B cell (primary cell): ENCODE measurements around the gene C12orf57. TPM values are rescaled to one million over a fixed set of nuclear protein-coding genes. Genes with fewer than 3 reads are reported as not detected.

ENCODE experiments used
- ATAC-seq: fragments of 200-7000 bp; cut with Tn5 transposase; one replicate; pipeline ENCODE4 v1.10.0; 2021; ENCODE audit warnings: low read depth, mild to moderate bottlenecking, moderate number of reproducible peaks, moderate library complexity
- CTCF ChIA-PET: fragments of 350-600 bp; sonication (Branson Sonifier 250); formaldehyde crosslinking; loops from one replicate; lab custom pipeline; 2021; ENCODE audit warnings: antibody characterized with exemption, inconsistent platforms; lab: Charles Lee
- POLR2A ChIA-PET: fragments of 350-600 bp; sonication (Branson Sonifier 250); formaldehyde crosslinking; loops from one replicate; lab custom pipeline; 2021; ENCODE audit warnings: antibody characterized with exemption; lab: Charles Lee
- DNase-seq: peaks from one replicate; pipeline ENCODE4 v3.0.0; 2013
- H2AFZ ChIP-seq: 2 replicates; pipeline ENCODE4 v1.6.1; 2012; ENCODE audit warnings: mild to moderate bottlenecking, low read depth, low read length; ENCODE audit not compliant: insufficient read depth, poor library complexity, severe bottlenecking
- H3K27ac ChIP-seq, 2 donors: 1 replicate in 1 of 2; 2 replicates in 1 of 2; pipeline ENCODE4 v1.5.1; 2012 to 2013; ENCODE audit warnings: low read length in 2 of 2, mild to moderate bottlenecking in 2 of 2, moderate library complexity in 1 of 2
- H3K27me3 ChIP-seq, 4 experiments: fragments of 200-600 bp in 1 of 4; sonication (generic) in 1 of 4; replicated peaks in 1 of 4; 1 replicate in 2 of 4; 2 replicates in 2 of 4; pipeline versions ENCODE4 v1.6.1 to v1.7.0; 2013 to 2016; ENCODE audit warnings: low read length in 3 of 4, mild to moderate bottlenecking in 2 of 4, mixed read lengths in 1 of 4, moderate library complexity in 1 of 4; ENCODE audit not compliant: insufficient read depth in 4 of 4, control insufficient read depth in 3 of 4; ENCODE audit errors: control extremely low read depth in 1 of 4
- H3K36me3 ChIP-seq, 2 experiments: replicated peaks in 1 of 2; 1 replicate in 1 of 2; 2 replicates in 1 of 2; pipeline versions ENCODE4 v1.6.1 to v1.7.1; 2013; ENCODE audit warnings: low read length in 1 of 2; ENCODE audit not compliant: insufficient read depth in 2 of 2, control insufficient read depth in 1 of 2; ENCODE audit errors: control extremely low read depth in 1 of 2, extremely low read depth in 1 of 2
- H3K4me1 ChIP-seq, 2 donors: fragments of 200-600 bp in 1 of 2; sonication (generic) in 1 of 2; 1 replicate in 1 of 2; 2 replicates in 1 of 2; pipeline versions ENCODE4 v1.5.1 to v1.6.1; 2013 to 2017; ENCODE audit warnings: low read length in 2 of 2; ENCODE audit not compliant: control insufficient read depth in 2 of 2, insufficient read depth in 2 of 2
- H3K4me2 ChIP-seq: replicated peaks from 2 replicates; pipeline ENCODE3; 2012; ENCODE audit warnings: mild to moderate bottlenecking, low read depth, low read length; ENCODE audit not compliant: poor library complexity, severe bottlenecking
- H3K4me3 ChIP-seq, 5 experiments: fragments of 200-600 bp in 1 of 5; sonication (generic) in 1 of 5; 1 replicate in 3 of 5; 2 replicates in 2 of 5; pipeline versions ENCODE4 v1.5.1 to v1.7.0; 2011 to 2016; ENCODE audit warnings: low read length in 4 of 5, mild to moderate bottlenecking in 4 of 5, low read depth in 2 of 5, control low read depth in 1 of 5, moderate library complexity in 1 of 5; ENCODE audit not compliant: insufficient read depth in 1 of 5; ENCODE audit errors: control extremely low read depth in 1 of 5, extremely low read depth in 1 of 5
- H3K79me2 ChIP-seq: fragments of 200-600 bp; sonication (generic); one replicate; pipeline ENCODE4 v1.6.0; 2016; ENCODE audit warnings: low read length; ENCODE audit not compliant: control insufficient read depth, insufficient read depth
- H3K9ac ChIP-seq: fragments of 200-600 bp; sonication (generic); 2 replicates; pipeline ENCODE4 v1.6.1; 2017; ENCODE audit warnings: mild to moderate bottlenecking, low read length, moderate library complexity
- H3K9me3 ChIP-seq, 3 donors: one replicate each; pipeline versions ENCODE4 v1.6.1 to v1.7.1; 2013; ENCODE audit warnings: low read length in 2 of 3; ENCODE audit not compliant: control insufficient read depth in 2 of 3, insufficient read depth in 1 of 3; ENCODE audit errors: control extremely low read depth in 1 of 3
- H4K20me1 ChIP-seq: 2 replicates; pipeline ENCODE4 v1.6.0; 2012; ENCODE audit warnings: mild to moderate bottlenecking, low read length; ENCODE audit not compliant: insufficient read depth, control insufficient read depth, poor library complexity, severe bottlenecking
- H3K27ac Mint-ChIP-seq: one replicate; pipeline ENCODE4 v1.8.0; 2021; ENCODE audit warnings: mixed read lengths
- H3K27me3 Mint-ChIP-seq: one replicate; pipeline ENCODE4 v1.8.0; 2021; ENCODE audit warnings: mixed read lengths
- H3K4me1 Mint-ChIP-seq: one replicate; pipeline ENCODE4 v1.8.0; 2021; ENCODE audit warnings: mixed read lengths
- H3K4me3 Mint-ChIP-seq: one replicate; pipeline ENCODE4 v1.8.0; 2021; ENCODE audit warnings: mixed read lengths
- H3K9me3 Mint-ChIP-seq: one replicate; pipeline ENCODE4 v1.8.0; 2022; ENCODE audit warnings: mixed read lengths; ENCODE audit not compliant: insufficient read depth
- EZH2 ChIP-seq: IDR thresholded peaks from 2 replicates; pipeline ENCODE4 v1.6.1; 2012; ENCODE audit warnings: borderline replicate concordance, low read depth, mild to moderate bottlenecking, moderate library complexity, low read length; ENCODE audit not compliant: insufficient read depth, poor library complexity, severe bottlenecking
- WGBS: methylation state at CpG from one replicate; pipeline ENCODE4 v1.1.5; 2013; ENCODE audit warnings: missing lambda C conversion rate; ENCODE audit not compliant: insufficient coverage; 5-methylcytosine and 5-hydroxymethylcytosine counted together
- intact Hi-C: fragments of 100-400 bp; cut with micrococcal nuclease; formaldehyde crosslinking; loops from one replicate; pipeline ENCODE4 v1.10.0; 2022
- polyA plus RNA-seq: library from polyadenylated mRNA; depleted of rRNA; stranded (reverse); fragments of >200 nt; gene quantifications from 2 replicates; pipeline ENCODE4 v1.2.3, GENCODE V29; 2012
- total RNA-seq, 2 donors: library from RNA; stranded (reverse); fragments of 120-200 nt in 1 of 2; gene quantifications; 1 replicate in 1 of 2; 2 replicates in 1 of 2; pipeline versions ENCODE4 v1.2.3 to v1.2.4, GENCODE V29; 2013 to 2022
- TF ChIP-seq, protein P1 (sequence below): fragments of 200-600 bp; IDR thresholded peaks from one replicate; pipeline ENCODE4 v1.8.0; 2022; ENCODE audit warnings: antibody characterized with exemption, mild to moderate bottlenecking

The C12orf57 gene
- total and polyA plus RNA-seq, 2 donors (not counting 1 experiment from before 2014, with no cell fraction given): 90.9 to 460 TPM

DNA sequence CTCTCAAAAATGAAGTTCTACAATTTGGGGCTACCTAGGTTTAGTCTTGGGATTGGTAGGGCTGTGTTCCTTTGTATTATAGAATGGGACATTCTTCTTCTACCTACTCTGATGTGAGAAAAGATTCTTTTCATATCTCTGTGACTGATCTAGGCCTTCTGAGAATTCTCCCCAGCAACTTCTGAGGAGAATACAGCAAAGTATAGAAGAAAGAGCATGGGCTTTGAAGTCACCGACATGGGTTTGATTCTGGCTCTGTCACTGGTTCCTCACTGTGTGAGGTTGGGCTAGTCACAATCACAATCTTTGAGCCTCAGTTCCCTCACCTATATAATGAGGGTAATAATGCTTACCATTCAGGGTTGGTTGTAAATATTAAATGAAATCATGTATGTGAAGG is 11.1 kb upstream of the C12orf57 start:
- H3K27ac ChIP-seq: no peak overlapping the region
- no peak overlapping the region for H3K4me3 Mint-ChIP-seq

DNA sequence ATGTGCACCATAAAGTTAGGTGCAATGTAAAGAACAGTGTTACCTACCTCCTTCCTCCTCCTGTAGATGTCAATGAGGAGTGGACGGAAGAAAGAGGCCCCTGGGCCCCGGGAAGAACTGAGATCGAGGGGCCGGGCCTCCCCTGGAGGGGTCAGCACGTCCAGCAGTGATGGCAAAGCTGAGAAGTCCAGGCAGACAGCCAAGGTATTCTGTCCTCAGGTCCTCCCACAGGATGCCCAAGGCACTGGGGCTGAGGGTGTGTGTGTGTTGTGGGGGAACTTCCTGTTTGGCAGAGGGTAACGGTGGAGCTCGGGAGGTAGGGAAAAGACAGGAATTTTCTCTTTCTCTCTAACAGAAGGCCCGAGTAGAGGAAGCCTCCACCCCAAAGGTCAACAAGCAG is 9.7 kb upstream of the C12orf57 start:
- no peak overlapping the region for H3K4me2 ChIP-seq
- H3K9me3 ChIP-seq: no peaks in the 10 kb centered on the region
- POLR2A ChIA-PET: interaction anchor here (1.4 to 4.4 kb wide), 2 partner anchors 8 to 18 kb away, joined by 3 to 37 read pairs; partner anchors contain the start of gene ATN1
- H4K20me1 ChIP-seq: no peaks in the 10 kb centered on the region
- DNase-seq (no peak), ATAC-seq (no peak)
- CTCF ChIA-PET: interaction anchor here (0.9 to 3.6 kb wide), 8 partner anchors 9 to 65 kb away, joined by 3 to 19 read pairs (median 5); partner anchors contain the start of genes C12orf57 and RNU7-1
- intact Hi-C loops: no loop called here
- H3K9ac ChIP-seq: no peak overlapping the region
- Mint-ChIP-seq H3K4me1 (peaks cover 42% of the 10 kb centered on the region), H3K4me3 (no peak overlapping the region), H3K9me3 (no peaks in the 10 kb centered on the region), H3K27ac (no peak overlapping the region), H3K27me3 (no peaks in the 10 kb centered on the region)
- H3K27ac ChIP-seq: peak overlapping the region in 1 of 2 donors; percentile 49
- H3K4me3 ChIP-seq: no peak overlapping the region
- H3K79me2 ChIP-seq: peaks cover 20% of the 10 kb centered on the region
- TF ChIP-seq, protein P1, sequence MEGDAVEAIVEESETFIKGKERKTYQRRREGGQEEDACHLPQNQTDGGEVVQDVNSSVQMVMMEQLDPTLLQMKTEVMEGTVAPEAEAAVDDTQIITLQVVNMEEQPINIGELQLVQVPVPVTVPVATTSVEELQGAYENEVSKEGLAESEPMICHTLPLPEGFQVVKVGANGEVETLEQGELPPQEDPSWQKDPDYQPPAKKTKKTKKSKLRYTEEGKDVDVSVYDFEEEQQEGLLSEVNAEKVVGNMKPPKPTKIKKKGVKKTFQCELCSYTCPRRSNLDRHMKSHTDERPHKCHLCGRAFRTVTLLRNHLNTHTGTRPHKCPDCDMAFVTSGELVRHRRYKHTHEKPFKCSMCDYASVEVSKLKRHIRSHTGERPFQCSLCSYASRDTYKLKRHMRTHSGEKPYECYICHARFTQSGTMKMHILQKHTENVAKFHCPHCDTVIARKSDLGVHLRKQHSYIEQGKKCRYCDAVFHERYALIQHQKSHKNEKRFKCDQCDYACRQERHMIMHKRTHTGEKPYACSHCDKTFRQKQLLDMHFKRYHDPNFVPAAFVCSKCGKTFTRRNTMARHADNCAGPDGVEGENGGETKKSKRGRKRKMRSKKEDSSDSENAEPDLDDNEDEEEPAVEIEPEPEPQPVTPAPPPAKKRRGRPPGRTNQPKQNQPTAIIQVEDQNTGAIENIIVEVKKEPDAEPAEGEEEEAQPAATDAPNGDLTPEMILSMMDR: no peak
- TF ChIP-seq EZH2: no peak
- no peak overlapping the region for H2AFZ ChIP-seq
- H3K27me3 ChIP-seq: no peaks in the 10 kb centered on the region
- H3K4me1 ChIP-seq: peaks cover 18 to 33% of the 10 kb centered on the region in 2 donors
- WGBS: 87% methylated on average over 4 of the region's 8 CpGs
- peaks cover 0 to 16% of the 10 kb centered on the region in 2 experiments for H3K36me3 ChIP-seq

More for the DNA sequence above, 11.1 kb upstream of the C12orf57 start:
- no peak overlapping the region for H3K4me3 ChIP-seq
- peaks cover 40% of the 10 kb centered on the region for H3K4me1 Mint-ChIP-seq
- H3K4me2 ChIP-seq: no peak overlapping the region
- H3K9me3 ChIP-seq: no peaks in the 10 kb centered on the region
- no peaks in the 10 kb centered on the region for H4K20me1 ChIP-seq
- no peaks in the 10 kb centered on the region for H3K27me3 Mint-ChIP-seq
- no peaks in the 10 kb centered on the region for H3K27me3 ChIP-seq
- H3K36me3 ChIP-seq: peaks cover 0 to 16% of the 10 kb centered on the region in 2 experiments
- H3K9ac ChIP-seq: no peak overlapping the region
- peak overlapping the region; percentile 34 for H3K27ac Mint-ChIP-seq
- no peak for DNase-seq
- no peak for TF ChIP-seq EZH2
- TF ChIP-seq, protein P1: no peak
- no peaks in the 10 kb centered on the region for H3K9me3 Mint-ChIP-seq
- POLR2A ChIA-PET: no interaction called here
- H3K79me2 ChIP-seq: peaks cover 26% of the 10 kb centered on the region
- CTCF ChIA-PET: interaction anchor here (0.7 to 3.3 kb wide), 5 partner anchors 11 to 63 kb away, joined by 3 to 10 read pairs (median 5); partner anchors contain the start of genes C12orf57, RNU7-1 and SPSB2
- H2AFZ ChIP-seq: no peak overlapping the region
- ATAC-seq: no peak
- intact Hi-C loops: no loop called here
- H3K4me1 ChIP-seq: peaks cover 19 to 30% of the 10 kb centered on the region in 2 donors
- no CpG with 5 or more reads among the region's 1 CpG for WGBS
